H1 (cell line): Measurements from ENCODE around the gene ROBO2.

Experiments
- ATF2 ChIP-seq: IDR thresholded peaks from 2 replicates; pipeline ENCODE4 v1.6.1; 2012; ENCODE audit warnings: low read length, inconsistent platforms
- RNF2 ChIP-seq: fragments of 200-900, 300-1000 bp; sonication (generic); IDR thresholded peaks from 2 replicates; pipeline ENCODE4 v1.7.1; 2016; ENCODE audit warnings: borderline replicate concordance, low read depth, mild to moderate bottlenecking, antibody characterized with exemption, low read length; ENCODE audit not compliant: poor library complexity, severe bottlenecking; ENCODE audit errors: missing control alignments

DNA sequence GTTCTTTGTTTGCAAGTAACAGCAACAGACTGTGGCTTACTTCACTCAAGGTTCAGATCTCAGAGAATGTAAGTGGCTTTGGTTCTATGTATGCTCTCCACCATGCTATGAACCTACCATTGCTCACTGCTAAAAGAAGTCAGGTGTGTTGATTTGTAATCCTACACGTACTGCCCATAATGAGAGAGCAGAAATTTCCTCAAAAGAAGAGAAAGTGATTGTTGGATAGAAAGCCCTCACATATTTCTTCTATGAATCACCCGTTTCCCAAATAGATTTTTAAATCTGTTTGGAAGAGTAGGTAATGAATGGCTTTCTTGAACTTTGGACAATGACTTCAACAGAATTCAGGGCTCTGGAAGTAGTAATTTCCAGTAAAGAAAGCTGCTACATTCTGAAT lies 565.4 kb downstream of the ROBO2 start:
- TF ChIP-seq ATF2, result no peak
- no peak for TF ChIP-seq RNF2
